GM18868 (cell line): Measurements from ENCODE around the gene SETDB2.

Experiments used
- ATAC-seq: cut with Tn5 transposase; IDR thresholded peaks from one replicate; pipeline ENCODE4 v1.9.1; 2021; ENCODE audit warnings: mild to moderate bottlenecking, moderate library complexity; ENCODE audit not compliant: unreplicated experiment

The SETDB2 gene, protein sequence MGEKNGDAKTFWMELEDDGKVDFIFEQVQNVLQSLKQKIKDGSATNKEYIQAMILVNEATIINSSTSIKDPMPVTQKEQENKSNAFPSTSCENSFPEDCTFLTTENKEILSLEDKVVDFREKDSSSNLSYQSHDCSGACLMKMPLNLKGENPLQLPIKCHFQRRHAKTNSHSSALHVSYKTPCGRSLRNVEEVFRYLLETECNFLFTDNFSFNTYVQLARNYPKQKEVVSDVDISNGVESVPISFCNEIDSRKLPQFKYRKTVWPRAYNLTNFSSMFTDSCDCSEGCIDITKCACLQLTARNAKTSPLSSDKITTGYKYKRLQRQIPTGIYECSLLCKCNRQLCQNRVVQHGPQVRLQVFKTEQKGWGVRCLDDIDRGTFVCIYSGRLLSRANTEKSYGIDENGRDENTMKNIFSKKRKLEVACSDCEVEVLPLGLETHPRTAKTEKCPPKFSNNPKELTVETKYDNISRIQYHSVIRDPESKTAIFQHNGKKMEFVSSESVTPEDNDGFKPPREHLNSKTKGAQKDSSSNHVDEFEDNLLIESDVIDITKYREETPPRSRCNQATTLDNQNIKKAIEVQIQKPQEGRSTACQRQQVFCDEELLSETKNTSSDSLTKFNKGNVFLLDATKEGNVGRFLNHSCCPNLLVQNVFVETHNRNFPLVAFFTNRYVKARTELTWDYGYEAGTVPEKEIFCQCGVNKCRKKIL

GRCh38 chr13:49443704-49444523 lies at the start of gene SETDB2, which contains the start of gene CAB39L:
Gene SETDB2 (plus strand): TSS chr13:49444274. CDS start chr13:49451894, 7,620 bp downstream.
Gene CAB39L (minus strand): TSS chr13:49444064. CDS start chr13:49382910, 61,154 bp downstream.
- peak; percentile 93 for ATAC-seq

DNA sequence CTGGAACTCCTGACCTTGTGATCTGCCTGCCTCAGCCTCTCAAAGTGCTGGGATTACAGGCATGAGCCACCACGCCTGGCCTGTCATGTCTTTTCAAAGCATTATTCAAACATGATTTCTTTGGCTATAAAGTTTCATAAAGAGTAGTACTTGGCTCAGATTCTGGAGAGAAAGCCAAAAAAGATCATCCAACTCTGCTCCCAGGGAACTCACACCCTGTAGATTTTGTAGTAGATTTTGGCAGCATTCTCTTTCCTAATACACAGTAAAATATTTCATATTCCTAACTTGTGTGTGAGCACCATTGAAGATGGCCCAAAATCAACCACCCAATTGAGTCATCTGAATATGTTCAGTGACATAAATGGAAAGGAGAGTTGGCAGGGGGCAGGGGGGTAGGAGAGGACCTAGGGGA lies 48.6 kb upstream of the SETDB2 start:
- no peak for ATAC-seq

GRCh38 chr13:49395878-49396380 lies 48.1 kb upstream of the SETDB2 start:
- no peak for ATAC-seq

GRCh38 chr13:49399801-49400472 lies 44.1 kb upstream of the SETDB2 start:
- ATAC-seq, result no peak

- peak; percentile 78 for ATAC-seq
Measured at GRCh38 chr13:49400755-49401659, 43.1 kb upstream of the SETDB2 start.

DNA sequence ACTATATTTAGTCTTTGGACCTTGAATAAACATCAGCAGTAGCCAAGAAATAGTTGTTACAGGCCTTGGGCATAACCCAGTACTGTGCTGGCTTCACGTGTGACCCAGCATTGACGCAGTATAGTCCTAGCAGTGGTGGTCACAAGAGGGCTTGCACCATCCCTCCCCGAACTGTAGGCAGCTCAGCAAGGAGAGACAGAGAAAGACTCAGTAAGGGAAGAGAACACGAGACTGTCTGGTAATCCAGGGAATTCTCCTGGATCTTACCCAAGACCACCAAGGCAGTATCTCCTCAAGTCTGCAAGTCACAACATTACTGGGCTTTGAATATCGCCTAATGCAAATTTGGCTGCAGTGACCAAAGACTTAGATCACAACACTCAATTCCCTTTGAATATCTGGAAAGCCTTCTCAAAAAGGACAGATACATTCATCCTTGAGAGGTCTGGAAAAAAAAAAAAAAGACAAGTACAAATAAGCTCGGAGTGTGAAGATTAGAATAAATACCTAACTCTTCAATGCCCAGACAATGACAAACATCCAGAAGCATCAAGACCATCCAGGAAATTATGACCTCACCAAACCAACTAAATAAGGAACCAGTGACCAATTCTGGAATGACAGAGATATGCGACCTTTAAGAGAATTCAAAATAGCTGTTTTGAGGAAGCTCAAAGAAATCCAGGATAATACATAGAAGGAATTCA lies 39.9 kb upstream of the SETDB2 start:
- ATAC-seq, result no peak

DNA sequence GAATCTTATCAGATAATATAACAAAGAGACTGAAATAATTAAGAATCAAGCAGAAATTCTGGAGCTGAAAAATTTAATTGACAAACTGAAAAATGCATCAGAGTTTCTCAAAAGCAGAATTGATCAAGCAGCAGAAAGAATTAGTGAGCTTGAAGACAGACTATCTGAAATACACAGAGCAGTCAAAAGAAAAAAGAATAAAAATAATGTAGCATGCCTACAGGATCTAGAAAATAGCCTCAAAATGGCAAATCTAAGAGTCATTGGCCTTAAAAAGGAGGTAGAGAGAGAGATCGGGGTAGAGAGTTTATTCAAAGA lies 39.4 kb upstream of the SETDB2 start:
- ATAC-seq, result no peak

GRCh38 chr13:49407068-49407467 lies 37.0 kb upstream of the SETDB2 start:
- no peak for ATAC-seq

- no peak for ATAC-seq
Measured at GRCh38 chr13:49407936-49408335, 36.1 kb upstream of the SETDB2 start.

GRCh38 chr13:49409008-49409407 lies 35.1 kb upstream of the SETDB2 start:
- no peak for ATAC-seq

- ATAC-seq, result no peak
Measured at GRCh38 chr13:49410006-49410405, 34.1 kb upstream of the SETDB2 start.

- ATAC-seq, result no peak
Measured at GRCh38 chr13:49410477-49410876, 33.6 kb upstream of the SETDB2 start.

DNA sequence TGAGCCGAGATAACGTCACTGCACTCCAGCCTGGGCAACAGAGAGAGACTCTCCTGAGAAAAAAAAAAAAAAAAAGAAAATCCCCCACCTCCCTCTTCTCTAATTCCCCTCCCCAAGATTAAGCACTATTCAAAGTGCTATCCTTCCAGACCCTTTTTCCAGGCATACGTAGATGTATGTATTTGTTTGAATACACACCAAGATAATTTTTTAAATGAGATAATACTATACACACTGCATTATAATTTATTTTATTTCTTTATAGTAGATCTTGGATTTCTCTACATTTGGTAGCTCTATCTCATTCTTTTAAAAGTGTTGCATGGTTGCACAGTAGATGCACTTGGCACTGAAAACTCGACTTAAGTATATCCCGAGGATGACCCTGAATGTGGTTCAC lies 32.7 kb upstream of the SETDB2 start:
- no peak for ATAC-seq

GRCh38 chr13:49412749-49413148 lies 31.3 kb upstream of the SETDB2 start:
- no peak for ATAC-seq

DNA sequence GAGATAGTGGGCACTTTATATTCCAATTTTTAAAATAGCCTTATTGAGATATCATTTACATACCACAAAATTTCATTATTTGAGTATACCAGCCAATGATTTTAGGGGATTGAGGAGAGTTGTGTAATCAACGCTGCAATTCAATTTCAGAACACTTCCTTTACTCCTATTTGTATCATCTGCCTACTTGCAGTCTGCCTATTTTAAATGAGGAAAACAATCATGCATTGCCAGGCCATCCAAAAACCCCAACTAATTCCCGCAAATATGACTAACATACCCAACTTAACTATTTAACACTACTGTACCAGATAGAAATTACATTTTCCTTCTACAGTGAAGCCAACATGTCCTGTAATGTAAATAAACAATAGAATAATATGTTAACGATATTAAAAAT lies 26.9 kb upstream of the SETDB2 start:
- no peak for ATAC-seq

DNA sequence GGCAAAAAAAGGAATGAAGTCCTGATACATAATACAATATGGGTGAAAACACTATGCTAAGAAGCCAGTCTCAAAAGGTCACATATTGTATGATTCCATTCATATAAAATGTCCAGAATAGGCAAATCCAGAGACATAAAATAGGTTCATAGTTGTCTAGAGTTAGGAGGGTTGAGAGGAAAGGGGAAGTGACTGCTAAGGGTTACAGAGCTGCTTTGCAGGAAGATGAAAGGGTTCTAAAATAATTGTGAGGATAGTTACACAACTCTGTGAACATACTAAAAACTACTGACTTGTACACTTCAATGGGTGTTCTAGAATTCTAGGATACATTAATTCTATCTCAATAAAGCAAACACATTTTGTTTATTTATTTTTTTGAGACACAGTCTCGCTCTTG lies 25.9 kb upstream of the SETDB2 start:
- ATAC-seq, result no peak

DNA sequence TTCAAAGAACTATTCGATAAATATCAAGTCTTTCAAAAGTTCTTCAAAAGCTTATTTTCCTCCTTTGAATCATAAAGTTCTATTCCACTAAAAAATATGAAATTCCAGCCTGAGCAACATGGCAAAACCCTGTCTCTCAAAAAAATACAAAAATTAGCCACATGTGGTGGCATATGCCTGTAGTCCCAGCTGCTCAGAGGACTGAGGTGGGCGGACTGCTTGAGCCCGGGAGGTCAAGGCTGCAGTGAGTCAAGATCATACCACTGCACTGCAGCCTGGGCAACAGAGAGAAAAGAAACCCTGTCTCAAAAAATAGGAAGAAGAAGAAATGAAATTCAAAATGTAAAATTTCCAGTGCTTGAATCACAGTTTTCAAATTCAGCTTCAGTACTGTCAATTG lies 24.8 kb upstream of the SETDB2 start:
- no peak for ATAC-seq

DNA sequence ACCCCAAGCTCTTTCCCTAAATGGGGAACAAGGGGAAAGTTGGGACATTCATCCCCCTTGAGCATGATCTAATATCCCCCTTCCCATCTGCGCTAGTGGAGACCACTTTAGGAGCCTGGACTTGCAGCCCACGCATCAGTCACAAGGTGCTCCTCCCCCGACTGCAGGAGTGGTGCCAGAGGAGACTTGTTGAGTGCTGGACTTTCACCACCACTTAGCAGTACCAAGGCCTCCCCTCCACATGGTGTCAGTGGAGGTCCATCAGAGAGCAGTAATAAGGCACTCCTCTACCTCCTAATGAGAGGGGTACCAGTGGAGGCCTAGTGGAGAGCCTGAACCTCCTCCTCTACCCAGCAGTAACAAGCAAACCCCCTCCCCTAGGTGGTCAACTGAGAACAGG lies 22.7 kb upstream of the SETDB2 start:
- ATAC-seq, result peak; percentile 87

DNA sequence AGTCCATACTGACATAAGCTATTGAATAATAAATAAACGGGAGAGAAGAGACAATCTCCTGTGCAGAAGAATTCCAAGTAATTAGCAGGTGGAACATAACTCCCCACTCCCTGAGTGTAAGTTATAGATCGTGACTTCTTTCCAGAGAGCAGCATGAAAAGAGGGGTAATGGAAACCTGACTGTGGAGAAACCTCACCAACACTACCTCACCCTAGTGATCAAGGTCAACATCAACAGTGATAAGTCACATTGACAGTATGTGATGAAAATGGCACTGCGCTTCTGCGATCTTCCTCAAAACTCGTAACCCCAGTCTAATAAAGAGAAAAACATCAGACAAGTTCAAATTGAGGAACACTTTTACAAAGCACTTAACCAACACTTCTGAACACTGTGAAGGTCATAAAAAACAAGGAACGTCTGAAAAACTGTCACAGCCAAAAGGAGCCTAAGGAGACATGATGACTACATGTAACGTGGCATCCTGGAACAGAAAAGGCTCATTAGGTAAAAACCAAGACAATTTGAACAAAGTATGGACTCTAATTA lies 20.0 kb upstream of the SETDB2 start:
- ATAC-seq, result no peak
